GM11168 (cell line): ENCODE results near the gene TGFB3.
"Not testable (repeated sequence)": the region's sequence is repeated elsewhere in the genome, so short reads cannot be mapped to it uniquely, and the experiment has no call there.

Experiments
- in situ Hi-C: fragments of 300-500 bp; cut with MboI; formaldehyde crosslinking; loops from one replicate; pipeline ENCODE4 v1.12.0; 2022; ENCODE audit warnings: low sequenced_read_pairs; ENCODE audit not compliant: unreplicated experiment

TGFB3 gene

GRCh38 chr14:75968456-75968855, 13.3 kb downstream of the TGFB3 start:
- in situ Hi-C loops: loop anchor here (10.0 kb wide), 1 partner anchor 64 kb away; no protein-coding TSS in a partner anchor

- in situ Hi-C loops: loop anchor here (10.0 kb wide), 1 partner anchor 63 kb away; no protein-coding TSS in a partner anchor
These were observed 13.9 kb downstream of the TGFB3 start for GRCh38 chr14:75967866-75968265.

- in situ Hi-C loops: loop anchor here (10.0 kb wide), 1 partner anchor 57 kb away; no protein-coding TSS in a partner anchor
These were observed 20.1 kb downstream of the TGFB3 start for GRCh38 chr14:75961662-75962061.

GRCh38 chr14:75960231-75960630, 21.6 kb downstream of the TGFB3 start:
- in situ Hi-C loops: loop anchor here (10.0 kb wide), 1 partner anchor 55 kb away; no protein-coding TSS in a partner anchor

- in situ Hi-C loops: no loop called here
These were observed 22.8 kb downstream of the TGFB3 start for GRCh38 chr14:75959031-75959430.

- in situ Hi-C loops: no loop called here
These were observed 29.3 kb downstream of the TGFB3 start for GRCh38 chr14:75952489-75952888.

- in situ Hi-C loops: no loop called here
These were observed 35.0 kb downstream of the TGFB3 start for GRCh38 chr14:75946785-75947184.

GRCh38 chr14:75944607-75945241, 37.1 kb downstream of the TGFB3 start:
- in situ Hi-C loops: no loop called here

- in situ Hi-C loops: no loop called here
These were observed 40.8 kb downstream of the TGFB3 start for GRCh38 chr14:75941030-75941429.

- in situ Hi-C loops: no loop called here
These were observed 42.6 kb downstream of the TGFB3 start for GRCh38 chr14:75939200-75939599.

GRCh38 chr14:75934998-75935628, 46.7 kb downstream of the TGFB3 start:
- in situ Hi-C loops: no loop called here

GRCh38 chr14:75933712-75934296, 48.0 kb downstream of the TGFB3 start:
- in situ Hi-C loops: no loop called here

GRCh38 chr14:75928690-75929181, 53.1 kb downstream of the TGFB3 start:
- in situ Hi-C loops: no loop called here

- in situ Hi-C loops: no loop called here
These were observed 54.2 kb downstream of the TGFB3 start for GRCh38 chr14:75927564-75928087.

GRCh38 chr14:75926431-75927115, 55.2 kb downstream of the TGFB3 start:
- in situ Hi-C loops: no loop called here

- in situ Hi-C loops: not testable (repeated sequence)
These were observed 56.5 kb downstream of the TGFB3 start for GRCh38 chr14:75925141-75925840.

GRCh38 chr14:75920421-75920820, 61.4 kb downstream of the TGFB3 start:
- in situ Hi-C loops: not testable (repeated sequence)

- in situ Hi-C loops: loop anchor here (5.0 kb wide), 1 partner anchor 64 kb away; the partner anchor contains the start of gene TGFB3
These were observed 63.9 kb downstream of the TGFB3 start for GRCh38 chr14:75917946-75918335.

- in situ Hi-C loops: loop anchor here (5.0 kb wide), 1 partner anchor 65 kb away; the partner anchor contains the start of gene TGFB3
These were observed 64.4 kb downstream of the TGFB3 start for GRCh38 chr14:75917322-75917945.
